GM18498 (cell line): ENCODE measurements around the gene NAXD.
"Not testable (repeated sequence)": the region's sequence is repeated elsewhere in the genome, so short reads cannot be mapped to it uniquely, and the experiment has no call there.

Experiments
- ATAC-seq: cut with Tn5 transposase; IDR thresholded peaks from one replicate; pipeline ENCODE4 v1.9.1; 2021; ENCODE audit warnings: mild to moderate bottlenecking, moderate library complexity; ENCODE audit not compliant: unreplicated experiment

NAXD gene

DNA sequence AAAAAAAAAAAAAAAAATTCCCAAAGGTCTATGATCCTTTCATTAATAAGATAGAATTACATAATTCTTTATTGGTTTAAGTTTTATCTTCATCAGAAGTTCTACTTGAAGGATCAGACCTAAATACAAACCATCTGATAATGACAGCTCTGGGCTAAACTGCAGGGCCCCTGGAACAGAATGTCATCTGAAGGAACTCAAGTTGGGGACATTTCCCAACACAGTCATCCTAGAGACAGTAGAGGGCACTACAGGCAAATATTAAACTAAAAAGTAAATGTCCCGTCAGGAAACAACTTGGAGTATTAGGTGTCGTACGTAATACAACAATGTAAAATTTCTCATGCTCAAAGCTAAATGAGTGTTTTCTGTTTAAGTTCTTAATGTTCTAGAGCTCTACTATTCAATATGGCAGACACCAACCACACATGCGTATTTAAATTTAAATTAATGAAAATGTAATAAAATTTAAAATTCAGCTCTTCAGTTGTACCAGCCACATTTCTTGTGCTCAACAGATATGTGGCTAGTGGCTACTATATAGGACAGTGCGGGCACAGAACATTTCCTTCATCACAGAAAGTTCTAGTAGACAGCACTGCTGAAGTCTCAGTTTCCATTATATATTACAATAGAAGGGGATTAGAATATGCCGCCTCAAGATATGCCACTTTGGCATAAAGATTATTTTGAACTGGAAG is 21.8 kb upstream of the NAXD start:
- peak; percentile 75 for ATAC-seq

- no peak for ATAC-seq
Observed at GRCh38 chr13:110597041-110597689, 18.2 kb upstream of the NAXD start.

- ATAC-seq: no peak
Observed at GRCh38 chr13:110600261-110600819, 15.0 kb upstream of the NAXD start.

- ATAC-seq: no peak
Observed at GRCh38 chr13:110600980-110601379, 14.4 kb upstream of the NAXD start.

GRCh38 chr13:110605132-110605531 is 10.2 kb upstream of the NAXD start:
- no peak for ATAC-seq

GRCh38 chr13:110606281-110606680 is 9.1 kb upstream of the NAXD start:
- not testable (repeated sequence) for ATAC-seq

GRCh38 chr13:110607675-110608224 is 7.6 kb upstream of the NAXD start:
- no peak for ATAC-seq

DNA sequence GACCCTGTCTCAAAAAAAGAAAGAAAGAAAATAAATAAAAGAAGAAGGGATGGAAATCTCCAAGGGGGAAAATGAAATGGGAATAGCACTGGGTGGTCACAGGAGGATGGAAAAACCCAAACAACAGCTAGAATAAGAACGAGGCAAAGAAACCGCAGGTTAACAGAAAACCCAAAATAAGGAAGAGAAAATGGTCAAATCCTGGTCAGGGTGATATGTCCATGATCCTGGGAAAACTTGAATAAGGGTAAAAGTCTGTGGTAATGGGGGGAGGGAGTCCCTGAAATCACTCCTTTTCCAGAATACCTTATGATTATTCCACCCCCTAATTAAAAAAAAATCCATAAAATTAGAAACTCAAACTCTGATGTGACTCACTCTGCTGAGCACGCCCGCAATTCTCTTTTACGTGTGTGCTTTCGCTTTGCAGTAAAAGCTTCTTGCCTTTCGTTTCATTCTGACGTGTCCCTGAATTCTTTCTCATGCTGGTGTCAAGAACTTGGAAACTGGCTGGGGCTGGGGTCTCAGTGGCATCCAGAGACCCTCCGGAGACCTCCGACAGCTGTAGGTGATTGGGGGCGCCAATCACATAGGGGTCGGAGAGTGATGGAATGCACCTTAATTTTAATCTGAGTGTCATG is 4.3 kb upstream of the NAXD start:
- peak; percentile 34 for ATAC-seq

GRCh38 chr13:110615005-110615321 is 382 bp upstream of the NAXD start:
- ATAC-seq: no peak

- peak; percentile 36 for ATAC-seq
Observed at GRCh38 chr13:110616103-110617101, 1.1 kb downstream of the NAXD start.

- ATAC-seq: no peak
Observed at GRCh38 chr13:110617321-110618072, 2.2 kb downstream of the NAXD start.

GRCh38 chr13:110618167-110618566 is 2.8 kb downstream of the NAXD start:
- no peak for ATAC-seq

DNA sequence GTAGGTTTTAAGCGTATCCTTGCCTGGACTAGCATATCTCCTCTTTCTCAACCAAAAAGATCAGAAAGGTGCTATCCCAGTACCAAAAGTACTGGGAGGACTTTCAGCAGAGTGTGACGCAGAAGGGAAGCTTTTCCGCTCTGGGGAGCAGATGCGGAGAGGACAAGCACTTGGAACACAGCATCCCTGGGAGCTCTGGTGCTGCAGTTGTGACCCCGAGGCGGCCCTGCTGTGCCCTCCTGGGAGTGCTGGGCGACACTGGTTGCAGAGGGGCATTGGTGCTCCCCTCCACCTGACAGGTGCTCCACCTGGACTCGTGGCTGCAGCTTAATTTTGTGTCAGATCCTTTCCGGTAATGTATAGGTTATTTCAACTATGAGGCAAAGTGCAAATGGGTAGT is 3.4 kb downstream of the NAXD start:
- ATAC-seq: no peak

GRCh38 chr13:110620596-110620995 is 5.3 kb downstream of the NAXD start:
- ATAC-seq: no peak

DNA sequence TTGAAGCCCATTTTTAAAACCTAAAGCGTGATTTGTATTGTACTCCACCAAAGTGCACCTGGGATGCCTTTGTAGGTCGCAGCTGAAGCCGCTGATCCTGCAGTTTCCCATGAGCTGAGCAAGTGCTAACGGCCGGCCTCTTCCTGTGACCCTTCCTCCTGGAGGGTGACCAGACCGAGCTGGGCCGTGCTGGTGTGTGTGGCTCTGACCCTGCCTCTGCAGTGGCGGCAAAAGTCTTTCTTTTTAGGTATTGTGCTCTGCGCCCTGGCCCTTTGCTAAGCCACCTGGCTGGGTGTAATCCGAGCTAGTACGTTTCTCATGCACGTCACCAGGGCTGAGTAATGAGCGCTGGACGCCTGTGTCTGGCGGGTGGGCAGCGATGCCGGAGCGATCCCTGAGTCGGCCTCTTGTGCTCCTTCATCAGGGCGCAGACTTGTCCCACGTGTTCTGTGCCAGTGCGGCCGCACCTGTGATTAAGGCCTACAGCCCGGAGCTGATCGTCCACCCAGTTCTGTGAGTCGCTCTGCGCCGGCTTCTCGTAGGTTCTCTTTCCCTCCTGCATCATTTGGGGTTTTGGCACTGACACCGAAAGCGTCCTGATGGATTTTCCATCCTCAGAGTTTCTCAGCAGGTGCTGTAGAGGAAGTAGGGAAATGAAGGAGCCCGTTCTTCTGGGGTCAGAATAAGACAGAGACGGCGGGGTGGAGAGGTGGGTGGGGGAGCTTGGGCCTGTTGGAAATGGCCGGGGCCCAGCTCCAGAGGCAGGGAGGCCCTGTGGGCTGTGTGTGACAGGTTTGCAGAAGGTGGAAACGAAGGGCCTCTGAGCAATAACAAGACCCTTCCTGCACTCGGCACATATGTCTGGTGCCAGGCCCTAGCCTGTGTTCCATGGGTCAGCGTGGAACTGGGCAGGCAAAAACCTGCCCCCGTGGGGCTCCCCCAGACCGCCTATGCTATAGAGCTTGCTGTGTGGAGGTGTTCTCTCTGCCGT is 9.7 kb downstream of the NAXD start:
- ATAC-seq: no peak

DNA sequence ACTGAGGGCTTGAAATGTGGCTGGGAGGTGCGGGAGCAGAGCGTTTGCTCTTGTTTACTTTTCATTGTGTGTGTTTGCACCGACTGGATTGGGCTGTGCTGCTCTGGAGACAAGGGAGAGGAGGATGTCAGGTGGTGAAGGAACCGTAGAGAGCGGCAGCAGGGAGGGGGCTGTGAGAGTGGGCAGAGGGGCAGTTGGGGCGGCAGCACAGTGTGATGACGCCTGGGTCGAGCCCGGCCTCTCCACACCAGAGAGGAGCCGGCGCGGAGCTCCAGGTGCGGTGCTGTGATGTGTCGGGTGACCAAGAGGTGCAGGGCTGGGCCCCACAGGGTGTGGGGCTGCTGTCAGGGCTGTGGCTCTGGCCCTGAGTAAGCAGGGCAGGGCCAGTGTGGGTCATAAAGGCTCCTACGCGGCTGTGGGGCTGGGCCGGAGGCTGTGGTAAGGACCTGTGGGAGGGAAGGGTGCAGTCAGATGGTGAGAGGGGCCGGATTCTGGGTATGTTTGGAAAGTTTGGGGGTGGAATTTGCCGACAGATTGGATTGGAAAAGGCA is 10.5 kb downstream of the NAXD start:
- no peak for ATAC-seq

DNA sequence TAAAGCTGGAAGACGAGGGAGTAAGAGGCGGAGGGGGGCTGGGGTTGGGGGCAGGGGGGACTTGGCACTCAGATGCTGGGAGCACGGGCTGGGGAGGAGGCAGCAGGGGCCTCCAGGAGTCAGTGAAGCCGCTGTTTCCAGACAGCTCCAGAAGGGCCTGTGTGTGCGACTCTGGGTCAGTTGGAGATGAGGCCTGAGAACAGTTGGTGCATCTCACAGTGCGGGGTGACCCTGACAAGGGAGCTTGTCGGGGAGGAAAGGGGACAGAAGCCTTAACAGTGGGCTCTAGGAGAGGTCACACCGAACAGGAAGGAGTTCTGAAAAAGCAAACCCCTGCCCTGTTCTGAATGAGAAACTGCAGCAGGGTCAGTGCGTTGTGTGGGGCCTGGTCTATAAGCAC is 11.2 kb downstream of the NAXD start:
- ATAC-seq: no peak

DNA sequence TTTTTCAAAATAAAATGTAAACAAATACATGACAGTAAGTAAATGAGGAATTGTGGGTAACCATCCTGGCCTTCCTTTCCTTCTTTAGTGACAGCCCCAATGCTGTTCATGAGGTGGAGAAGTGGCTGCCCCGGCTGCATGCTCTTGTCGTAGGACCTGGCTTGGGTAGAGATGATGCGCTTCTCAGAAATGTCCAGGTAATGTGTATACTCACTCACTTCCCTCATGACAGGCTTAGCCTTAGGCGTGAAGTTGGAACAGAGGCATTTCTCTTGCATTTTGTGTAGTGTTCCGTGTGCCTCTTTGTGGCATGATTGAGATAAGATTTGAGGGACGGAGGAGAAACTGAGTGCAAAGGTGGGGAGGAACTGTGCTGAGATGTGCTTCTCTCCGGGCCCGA is 12.0 kb downstream of the NAXD start:
- ATAC-seq: no peak
